BE2C (cell line): ENCODE measurements around the gene LCE1B. TPM values are rescaled to one million over a fixed set of nuclear protein-coding genes. Genes with fewer than 3 reads are reported as not detected.
A peak's percentile ranks its signal among the peaks of the same experiment; 100 is the strongest.

ENCODE experiments used
- DNase-seq: peaks from one replicate; pipeline ENCODE4 v3.0.0-alpha.2; 2020
- H3K27me3 ChIP-seq: fragments of 250-450 bp; sonication (Bioruptor Pico); 2 replicates; pipeline ENCODE4 v1.5.1; 2020; ENCODE audit warnings: mild to moderate bottlenecking
- H3K36me3 ChIP-seq: fragments of 250-450 bp; sonication (Bioruptor Pico); 2 replicates; pipeline ENCODE4 v1.5.1; 2020; ENCODE audit warnings: mild to moderate bottlenecking
- H3K4me1 ChIP-seq: fragments of 250-450 bp; sonication (Bioruptor Pico); 2 replicates; pipeline ENCODE4 v1.5.1; 2020
- H3K4me3 ChIP-seq: 2 replicates; pipeline ENCODE4 v1.5.1; 2011; ENCODE audit warnings: low read depth, low read length
- H3K9me3 ChIP-seq: fragments of 250-450 bp; sonication (Bioruptor Pico); 2 replicates; pipeline ENCODE4 v1.5.1; 2020
- CTCF ChIP-seq: IDR thresholded peaks from 2 replicates; pipeline ENCODE4 v1.5.1; 2012; ENCODE audit warnings: mild to moderate bottlenecking, low read depth, low read length
- polyA plus RNA-seq: library from polyadenylated mRNA; unstranded; fragments of >200 nt; gene quantifications from one replicate; pipeline ENCODE4 v1.2.1, GENCODE V29; 2012; ENCODE audit warnings: low read depth, missing spikeins; ENCODE audit not compliant: insufficient read length, insufficient read depth

The LCE1B gene
- not detected for polyA plus RNA-seq

- DNase-seq = no peak
These were observed at the start of gene LCE1B for GRCh38 chr1:152811671-152812070. TSS of gene LCE1B (plus strand) at chr1:152811971. CDS start at chr1:152812447, 476 bp downstream.

GRCh38 chr1:152768847-152769533, 42.8 kb upstream of the LCE1B start:
- no peaks in the 10 kb centered on the region for H3K27me3 ChIP-seq
- no peaks in the 10 kb centered on the region for H3K9me3 ChIP-seq
- no peaks in the 10 kb centered on the region for H3K4me1 ChIP-seq
- H3K4me3 ChIP-seq = no peak overlapping the region
- TF ChIP-seq CTCF = no peak
- DNase-seq = no peak
- no peaks in the 10 kb centered on the region for H3K36me3 ChIP-seq

More at GRCh38 chr1:152811671-152812070, at the start of gene LCE1B:
- no peak for TF ChIP-seq CTCF
- Histone ChIP-seq H3K4me3 (no peak within 1 kb of the TSS), H3K4me1 (no peaks in the 10 kb centered on the region), H3K36me3 (no peaks in the 10 kb centered on the region), H3K27me3 (no peaks in the 10 kb centered on the region), H3K9me3 (no peaks in the 10 kb centered on the region)

- Histone ChIP-seq H3K9me3 (no peaks in the 10 kb centered on the region), H3K36me3 (no peaks in the 10 kb centered on the region), H3K4me3 (no peak overlapping the region), H3K27me3 (no peaks in the 10 kb centered on the region), H3K4me1 (no peaks in the 10 kb centered on the region)
- no peak for TF ChIP-seq CTCF
- no peak for DNase-seq
These were observed 41.4 kb upstream of the LCE1B start for GRCh38 chr1:152770411-152770810.

GRCh38 chr1:152774875-152775274, 36.9 kb upstream of the LCE1B start, which contains the start of gene LCE1F:
TSS of gene LCE1F (plus strand) at chr1:152775140. CDS start at chr1:152776372, 1,232 bp downstream.
- no peaks in the 10 kb centered on the region for H3K27me3 ChIP-seq
- no peaks in the 10 kb centered on the region for H3K9me3 ChIP-seq
- no peak for TF ChIP-seq CTCF
- no peak for DNase-seq
- H3K4me1 ChIP-seq = no peaks in the 10 kb centered on the region
- no peaks in the 10 kb centered on the region for H3K36me3 ChIP-seq
- no peak within 1 kb of the TSS for H3K4me3 ChIP-seq

- no peak for DNase-seq
- H3K4me1 ChIP-seq = no peaks in the 10 kb centered on the region
- H3K4me3 ChIP-seq = no peak overlapping the region
- H3K27me3 ChIP-seq = no peaks in the 10 kb centered on the region
- no peak for TF ChIP-seq CTCF
- H3K9me3 ChIP-seq = no peaks in the 10 kb centered on the region
- no peaks in the 10 kb centered on the region for H3K36me3 ChIP-seq
These were observed 35.4 kb upstream of the LCE1B start for GRCh38 chr1:152776361-152776760.

GRCh38 chr1:152777510-152778137, 34.1 kb upstream of the LCE1B start:
- Histone ChIP-seq H3K4me1 (no peaks in the 10 kb centered on the region), H3K9me3 (no peaks in the 10 kb centered on the region), H3K27me3 (no peaks in the 10 kb centered on the region), H3K4me3 (no peak overlapping the region), H3K36me3 (no peaks in the 10 kb centered on the region)
- TF ChIP-seq CTCF = peak; percentile 61
- DNase-seq = peak; percentile 47
